BE2C (cell line): Measurements from ENCODE around the gene PTPRE.

Source experiments
- DNase-seq: peaks from one replicate; pipeline ENCODE4 v3.0.0-alpha.2; 2020
- H3K27me3 ChIP-seq: fragments of 250-450 bp; sonication (Bioruptor Pico); 2 replicates; pipeline ENCODE4 v1.5.1; 2020; ENCODE audit warnings: mild to moderate bottlenecking
- H3K36me3 ChIP-seq: fragments of 250-450 bp; sonication (Bioruptor Pico); 2 replicates; pipeline ENCODE4 v1.5.1; 2020; ENCODE audit warnings: mild to moderate bottlenecking
- H3K4me1 ChIP-seq: fragments of 250-450 bp; sonication (Bioruptor Pico); 2 replicates; pipeline ENCODE4 v1.5.1; 2020
- H3K4me3 ChIP-seq: 2 replicates; pipeline ENCODE4 v1.5.1; 2011; ENCODE audit warnings: low read depth, low read length
- H3K9me3 ChIP-seq: fragments of 250-450 bp; sonication (Bioruptor Pico); 2 replicates; pipeline ENCODE4 v1.5.1; 2020
- CTCF ChIP-seq: IDR thresholded peaks from 2 replicates; pipeline ENCODE4 v1.5.1; 2012; ENCODE audit warnings: mild to moderate bottlenecking, low read depth, low read length

PTPRE gene

DNA sequence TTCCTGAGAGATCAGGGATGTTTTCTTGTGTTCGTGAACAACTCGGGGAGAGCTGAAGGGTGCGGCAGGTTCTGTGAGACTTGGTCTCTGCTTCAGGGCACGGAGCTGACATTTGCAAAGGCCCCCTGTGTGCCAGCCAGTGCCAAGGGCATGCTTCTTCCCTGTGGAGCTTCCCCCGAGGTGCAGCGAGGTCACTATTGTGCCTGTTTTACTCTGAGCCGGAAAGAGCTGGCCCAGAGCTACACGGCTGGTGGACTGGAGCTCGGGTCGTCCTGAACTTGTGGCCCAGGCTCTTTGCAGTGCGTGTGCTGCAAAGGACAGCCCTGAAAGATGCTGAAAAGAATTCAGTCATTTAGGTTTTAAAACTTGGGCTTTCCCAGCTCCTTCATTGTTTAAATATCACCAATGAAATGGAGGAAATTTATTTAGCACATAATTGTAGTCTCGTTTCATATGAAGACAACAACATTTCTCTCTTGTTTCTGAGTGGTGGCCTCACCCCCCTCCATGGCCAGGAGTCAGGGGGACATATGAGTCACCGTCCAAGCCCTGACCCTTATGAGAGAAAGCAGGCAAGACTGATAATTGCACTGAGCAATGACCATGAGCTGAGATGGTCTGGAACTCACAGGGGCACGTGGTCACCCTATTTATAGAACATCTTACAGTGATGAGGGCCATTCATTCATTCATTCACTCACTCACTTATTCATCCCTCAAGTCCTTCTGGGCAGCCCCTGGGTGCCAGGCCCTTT, 102.6 kb downstream of the PTPRE start:
- Histone ChIP-seq H3K4me1 (no peaks in the 10 kb centered on the region), H3K36me3 (no peaks in the 10 kb centered on the region), H3K27me3 (no peaks in the 10 kb centered on the region), H3K4me3 (no peak overlapping the region), H3K9me3 (no peaks in the 10 kb centered on the region)
- no peak for DNase-seq
- no peak for TF ChIP-seq CTCF

- DNase-seq = peak; percentile 78
- Histone ChIP-seq H3K4me1 (no peaks in the 10 kb centered on the region), H3K9me3 (no peaks in the 10 kb centered on the region), H3K4me3 (no peak overlapping the region), H3K27me3 (no peaks in the 10 kb centered on the region), H3K36me3 (no peaks in the 10 kb centered on the region)
- TF ChIP-seq CTCF = peak; percentile 90
These were observed 104.4 kb downstream of the PTPRE start for GRCh38 chr10:128011059-128011979.

DNA sequence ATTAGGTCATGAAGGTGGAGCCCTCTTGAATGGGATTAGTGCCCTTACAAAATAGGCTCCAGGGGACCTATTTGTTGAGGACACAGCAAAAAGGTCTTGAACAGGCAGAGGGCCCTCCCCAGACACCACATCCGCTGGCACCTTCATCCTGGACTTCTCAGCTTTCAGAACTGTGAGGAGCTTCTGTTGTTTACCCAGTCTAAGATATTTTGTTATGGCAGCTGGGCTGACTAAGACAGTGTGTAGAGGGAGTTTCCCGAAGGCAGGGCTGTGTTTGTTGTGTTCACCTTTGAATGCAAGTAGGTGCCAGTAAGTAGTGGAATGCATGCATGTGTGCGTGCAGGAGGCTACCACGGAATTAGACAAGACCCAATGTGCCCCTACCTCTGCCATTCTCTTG, 106.7 kb downstream of the PTPRE start:
- no peaks in the 10 kb centered on the region for H3K36me3 ChIP-seq
- no peaks in the 10 kb centered on the region for H3K27me3 ChIP-seq
- H3K9me3 ChIP-seq = no peaks in the 10 kb centered on the region
- TF ChIP-seq CTCF = no peak
- H3K4me3 ChIP-seq = no peak overlapping the region
- no peaks in the 10 kb centered on the region for H3K4me1 ChIP-seq
- no peak for DNase-seq

GRCh38 chr10:128014236-128014635, 107.3 kb downstream of the PTPRE start:
- no peak for TF ChIP-seq CTCF
- Histone ChIP-seq H3K4me3 (no peak overlapping the region), H3K36me3 (no peaks in the 10 kb centered on the region), H3K4me1 (no peaks in the 10 kb centered on the region), H3K9me3 (no peaks in the 10 kb centered on the region), H3K27me3 (no peaks in the 10 kb centered on the region)
- no peak for DNase-seq

DNA sequence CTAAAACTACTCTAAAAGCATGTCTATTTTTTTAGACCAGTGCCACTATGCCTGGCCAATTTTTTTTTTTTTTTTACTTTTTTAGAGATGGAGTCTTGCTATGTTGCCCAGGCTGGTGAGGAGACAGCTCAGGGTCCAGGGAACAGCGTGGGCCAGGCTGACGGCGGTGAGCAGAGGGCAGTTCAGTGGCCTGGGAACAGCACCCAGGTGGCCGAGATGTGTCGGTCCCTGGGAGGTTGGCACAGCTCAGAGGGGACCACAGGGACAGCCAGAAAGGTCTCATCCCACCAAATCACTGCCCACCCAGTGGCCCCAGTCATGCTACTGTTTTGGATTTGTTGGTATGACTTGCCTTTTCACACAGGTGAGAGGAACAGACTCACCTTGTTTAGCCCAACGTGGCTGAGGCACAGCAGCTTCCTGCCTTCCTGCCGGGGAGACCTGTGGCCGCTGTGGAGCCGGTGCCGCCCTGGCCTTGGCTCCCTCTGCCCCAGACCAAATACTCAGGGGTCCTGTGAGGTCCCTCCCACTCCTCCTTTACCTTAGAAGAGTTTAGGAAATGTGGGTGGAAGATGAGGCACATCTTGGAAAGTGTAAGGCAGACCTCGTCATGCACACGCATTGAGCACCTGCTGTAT, 109.6 kb downstream of the PTPRE start:
- Histone ChIP-seq H3K4me3 (no peak overlapping the region), H3K4me1 (no peaks in the 10 kb centered on the region), H3K27me3 (no peaks in the 10 kb centered on the region), H3K36me3 (no peaks in the 10 kb centered on the region), H3K9me3 (no peaks in the 10 kb centered on the region)
- DNase-seq = no peak
- no peak for TF ChIP-seq CTCF
